CD4-positive, alpha-beta T cell (primary cell): ENCODE measurements around the gene ARHGAP33. TPM values are rescaled to one million over a fixed set of nuclear protein-coding genes. Genes with fewer than 3 reads are reported as not detected.

Experiments used
- ATAC-seq: fragments of 200-7000 bp; cut with Tn5 transposase; one replicate; pipeline ENCODE4 v1.10.0; 2022; ENCODE audit warnings: mild to moderate bottlenecking; ENCODE audit not compliant: poor library complexity
- CTCF ChIA-PET: fragments of 350-600 bp; sonication (Branson Sonifier 250); formaldehyde crosslinking; loops from one replicate; lab custom pipeline; 2021; ENCODE audit warnings: antibody characterized with exemption, inconsistent platforms; lab: Charles Lee
- POLR2A ChIA-PET: fragments of 350-600 bp; sonication (Branson Sonifier 250); formaldehyde crosslinking; loops from one replicate; lab custom pipeline; 2021; ENCODE audit warnings: antibody characterized with exemption, inconsistent platforms; lab: Charles Lee
- DNase-seq, 14 experiments: peaks; one replicate each; pipeline ENCODE4 v3.0.0-alpha.2; 2013 to 2020; ENCODE audit warnings: mixed read lengths in 2 of 14
- H3K27ac ChIP-seq, 2 donors: one replicate each; pipeline versions ENCODE4 v1.5.1 to v1.7.0; 2013; ENCODE audit warnings: low read length in 2 of 2, low read depth in 1 of 2, mild to moderate bottlenecking in 1 of 2
- H3K27me3 ChIP-seq, 2 experiments: 1 replicate in 1 of 2; 2 replicates in 1 of 2; pipeline versions ENCODE4 v1.6.1 to v1.7.0; 2013; ENCODE audit warnings: low read length in 2 of 2, control low read depth in 1 of 2, mild to moderate bottlenecking in 1 of 2, moderate library complexity in 1 of 2; ENCODE audit not compliant: insufficient read depth in 2 of 2, control insufficient read depth in 1 of 2
- H3K36me3 ChIP-seq: one replicate; pipeline ENCODE4 v1.6.1; 2013; ENCODE audit warnings: low read length, control low read depth; ENCODE audit not compliant: insufficient read depth
- H3K4me1 ChIP-seq: one replicate; pipeline ENCODE4 v1.6.1; 2013; ENCODE audit warnings: low read length, control low read depth; ENCODE audit not compliant: insufficient read depth
- H3K4me3 ChIP-seq: one replicate; pipeline ENCODE4 v1.5.1; 2013; ENCODE audit warnings: mild to moderate bottlenecking, low read length, moderate library complexity
- H3K9me3 ChIP-seq, 2 experiments: 1 replicate in 1 of 2; 2 replicates in 1 of 2; pipeline versions ENCODE4 v1.6.1 to v1.7.0; 2013; ENCODE audit warnings: low read length in 2 of 2, mild to moderate bottlenecking in 2 of 2, control low read depth in 1 of 2, moderate library complexity in 1 of 2; ENCODE audit not compliant: control insufficient read depth in 1 of 2, insufficient read depth in 1 of 2
- H3K27ac Mint-ChIP-seq: one replicate; pipeline ENCODE4 v1.8.0; 2020; ENCODE audit warnings: mixed read lengths
- H3K27me3 Mint-ChIP-seq: one replicate; pipeline ENCODE4 v1.8.0; 2021; ENCODE audit warnings: mixed read lengths
- H3K36me3 Mint-ChIP-seq: one replicate; pipeline ENCODE4 v1.8.0; 2021; ENCODE audit warnings: low read depth, mixed read lengths
- H3K4me1 Mint-ChIP-seq: one replicate; pipeline ENCODE4 v1.8.0; 2021; ENCODE audit warnings: low read depth, mixed read lengths
- H3K4me3 Mint-ChIP-seq: one replicate; pipeline ENCODE4 v1.8.0; 2020; ENCODE audit warnings: mild to moderate bottlenecking, mixed read lengths
- H3K9me3 Mint-ChIP-seq: one replicate; pipeline ENCODE4 v1.8.0; 2020; ENCODE audit warnings: mixed read lengths
- CTCF ChIP-seq: fragments of 200-600 bp; IDR thresholded peaks from one replicate; pipeline ENCODE4 v1.8.0; 2022; ENCODE audit warnings: antibody characterized with exemption, mild to moderate bottlenecking
- intact Hi-C, 2 experiments: fragments of 100-400 bp; cut with DNase I in 1 of 2; cut with micrococcal nuclease in 1 of 2; formaldehyde crosslinking; loops; one replicate each; pipeline versions ENCODE4 v1.15.1 to v1.9.0; 2023 to 2025; cut with DNase I, micrococcal nuclease
- total RNA-seq, 174 experiments: library from RNA in 2 of 174; stranded (reverse) in 2 of 174; gene quantifications; one replicate each; pipeline ENCODE4 v1.2.3 and lab custom pipeline; 2021 to 2026

The ARHGAP33 gene
- total RNA-seq, 2 experiments from 2014 or later, result 16.4 to 19.5 TPM

- H3K4me1 ChIP-seq, result peaks cover 58% of the 10 kb centered on the region
- H3K9me3 ChIP-seq, result no peaks in the 10 kb centered on the region
- DNase-seq, result no peak
- H3K27ac ChIP-seq, result no peak overlapping the region
- intact Hi-C loops, result no loop called here
- ATAC-seq, result no peak
- Mint-ChIP-seq H3K9me3 (no peaks in the 10 kb centered on the region), H3K4me3 (peak overlapping the region; percentile 99), H3K4me1 (peaks cover 51% of the 10 kb centered on the region), H3K27ac (peak overlapping the region; percentile 27), H3K27me3 (no peaks in the 10 kb centered on the region), H3K36me3 (peaks cover 61% of the 10 kb centered on the region)
- CTCF ChIA-PET, result no interaction called here
- H3K36me3 ChIP-seq, result peaks cover 47% of the 10 kb centered on the region
- TF ChIP-seq CTCF, result no peak
- H3K27me3 ChIP-seq, result no peaks in the 10 kb centered on the region
- POLR2A ChIA-PET, result interaction anchor here (1.2 to 2.4 kb wide), 3 partner anchors 9 to 37 kb away, joined by 3 to 17 read pairs (median 12); partner anchors contain the start of gene LIN37
- H3K4me3 ChIP-seq, result no peak overlapping the region
These were observed 36.5 kb upstream of the ARHGAP33 start for GRCh38 chr19:35738887-35739229.

- CTCF ChIA-PET, result no interaction called here
- peaks cover 58% of the 10 kb centered on the region for H3K36me3 Mint-ChIP-seq
- peaks cover 51% of the 10 kb centered on the region for H3K4me1 Mint-ChIP-seq
- POLR2A ChIA-PET, result interaction anchor here (0.9 to 2.4 kb wide), 7 partner anchors 9 to 164 kb away, joined by 3 to 20 read pairs (median 5); partner anchors contain the start of genes KMT2B and LIN37
- H3K4me3 Mint-ChIP-seq, result peak overlapping the region; percentile 99
- peaks cover 64% of the 10 kb centered on the region for H3K4me1 ChIP-seq
- no peak for ATAC-seq
- peak overlapping the region in 1 of 2 donors; percentile 27 for H3K27ac ChIP-seq
- H3K27ac Mint-ChIP-seq, result peak overlapping the region; percentile 27
- H3K4me3 ChIP-seq, result peak overlapping the region; percentile 91
- H3K27me3 ChIP-seq, result no peaks in the 10 kb centered on the region
- H3K27me3 Mint-ChIP-seq, result no peaks in the 10 kb centered on the region
- TF ChIP-seq CTCF, result no peak
- H3K9me3 ChIP-seq, result no peaks in the 10 kb centered on the region
- intact Hi-C loops, result loop anchor here (1.0 to 10.0 kb wide), 3 partner anchors 22 to 375 kb away; partner anchors contain the start of genes COX6B1 (in 1 of the 2), OVOL3 (in 1 of the 2), POLR2I (in 1 of the 2) and TBCB (in 1 of the 2)
- H3K36me3 ChIP-seq, result peaks cover 44% of the 10 kb centered on the region
- no peak for DNase-seq
- H3K9me3 Mint-ChIP-seq, result no peaks in the 10 kb centered on the region
These were observed 35.9 kb upstream of the ARHGAP33 start for GRCh38 chr19:35739275-35740107.

- POLR2A ChIA-PET, result interaction anchor here (0.7 to 2.4 kb wide), 11 partner anchors 8 to 163 kb away, joined by 3 to 20 read pairs (median 5); partner anchors contain the start of genes COX6B1, KMT2B, LIN37 and PROSER3
- CTCF ChIA-PET, result interaction anchor here (0.6 to 0.7 kb wide), 2 partner anchors 33 to 577 kb away, joined by 4 read pairs; no protein-coding TSS in a partner anchor
- no peak for DNase-seq
- Mint-ChIP-seq H3K4me1 (peaks cover 46% of the 10 kb centered on the region), H3K4me3 (peak overlapping the region; percentile 99), H3K27ac (no peak overlapping the region), H3K36me3 (peaks cover 58% of the 10 kb centered on the region), H3K9me3 (no peaks in the 10 kb centered on the region), H3K27me3 (no peaks in the 10 kb centered on the region)
- Histone ChIP-seq H3K36me3 (peaks cover 39% of the 10 kb centered on the region), H3K9me3 (no peaks in the 10 kb centered on the region), H3K4me1 (peaks cover 67% of the 10 kb centered on the region), H3K27me3 (no peaks in the 10 kb centered on the region), H3K27ac (peak overlapping the region in 1 of 2 donors; percentile 27), H3K4me3 (peak overlapping the region; percentile 91)
- TF ChIP-seq CTCF, result no peak
- peak; percentile 4 for ATAC-seq
- intact Hi-C loops, result loop anchor here (1.0 to 10.0 kb wide), 3 partner anchors 23 to 375 kb away; partner anchors contain the start of genes COX6B1 (in 1 of the 2), OVOL3 (in 1 of the 2), POLR2I (in 1 of the 2) and TBCB (in 1 of the 2)
These were observed 35.3 kb upstream of the ARHGAP33 start for GRCh38 chr19:35740108-35740422.
